Measurements from ENCODE around the gene CCDC152.

The CCDC152 gene

DNA sequence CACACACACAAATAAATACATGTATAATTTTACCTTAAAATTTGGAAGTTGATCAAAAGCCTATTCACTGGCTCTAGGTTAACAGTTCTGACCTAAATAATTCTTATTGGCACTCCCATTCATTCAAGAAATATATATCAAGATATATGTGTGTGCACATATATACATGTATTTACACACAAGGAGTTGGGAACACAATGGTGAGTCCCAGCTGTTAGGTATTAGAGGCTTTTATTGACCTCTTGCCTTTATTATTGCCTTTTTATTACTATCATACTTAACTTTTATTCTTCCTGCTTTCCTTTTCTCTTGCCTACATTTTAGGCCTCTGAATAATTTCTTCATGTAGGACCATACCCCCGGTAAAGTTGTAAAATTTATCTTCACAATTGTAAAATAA is 25.0 kb downstream of the CCDC152 start:
- DNase-seq (ENCODE audit: low read depth): no peak

DNA sequence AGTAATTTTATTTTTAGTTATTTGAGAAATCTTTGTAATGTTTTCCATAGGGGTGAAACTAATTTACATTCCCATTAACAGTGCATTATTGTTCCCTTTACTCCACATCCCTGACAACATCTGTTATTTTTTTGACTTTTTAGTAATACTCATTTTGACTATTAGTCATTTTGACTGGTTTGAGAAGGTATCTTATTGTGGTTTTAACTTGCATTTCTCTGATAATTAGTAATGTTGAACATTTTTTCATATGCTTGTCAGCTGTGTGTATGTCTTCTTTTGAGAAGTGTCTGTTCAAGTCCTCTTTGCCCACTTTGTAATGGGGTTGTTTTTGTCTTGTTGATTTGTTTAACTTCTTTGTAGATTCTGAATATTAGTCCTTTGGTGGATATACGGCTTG is 27.5 kb downstream of the CCDC152 start:
- DNase-seq (ENCODE audit: low read depth): no peak

DNA sequence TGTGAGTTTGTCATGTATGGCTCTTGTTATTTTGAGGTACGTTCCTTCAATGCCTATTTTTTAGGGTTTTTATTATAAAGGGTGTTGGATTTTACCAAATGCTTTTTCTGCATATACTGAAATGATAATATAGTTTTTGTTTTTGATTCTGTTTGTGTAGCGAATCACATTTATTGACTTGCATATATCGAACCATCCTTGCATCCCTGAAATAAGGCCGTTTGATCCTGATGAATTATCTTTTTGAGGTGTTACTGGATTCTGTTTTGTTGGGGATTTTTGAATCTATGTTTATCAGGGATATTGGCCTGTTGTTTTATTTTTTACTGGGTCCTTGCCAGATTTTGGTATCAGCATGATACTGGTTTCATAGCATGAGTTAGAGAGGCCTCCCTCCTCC is 29.1 kb downstream of the CCDC152 start:
- no peak for DNase-seq (ENCODE audit: low read depth)

GRCh38 chr5:42787073-42787472 is 30.5 kb downstream of the CCDC152 start:
- no peak for DNase-seq (ENCODE audit: low read depth)

DNA sequence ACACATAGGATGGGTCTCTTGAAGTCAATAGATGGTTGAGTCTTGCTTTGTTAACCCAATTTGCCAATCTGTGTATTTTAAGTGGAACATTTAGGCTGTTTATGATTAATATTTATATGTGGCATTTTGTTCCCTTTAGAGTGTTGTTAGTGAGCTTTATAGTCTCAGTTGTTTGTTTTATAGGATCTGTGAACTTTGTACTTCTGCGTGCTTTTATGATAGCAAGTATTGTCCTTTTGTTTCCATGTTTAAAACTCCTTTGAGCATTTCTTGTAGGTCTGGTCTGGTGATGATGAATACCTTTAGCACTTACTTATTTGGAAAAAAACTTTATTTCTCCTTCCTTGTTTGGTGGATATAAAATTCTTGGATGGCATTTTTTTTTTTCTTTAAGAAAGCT is 31.2 kb downstream of the CCDC152 start:
- DNase-seq (ENCODE audit: low read depth): no peak

DNA sequence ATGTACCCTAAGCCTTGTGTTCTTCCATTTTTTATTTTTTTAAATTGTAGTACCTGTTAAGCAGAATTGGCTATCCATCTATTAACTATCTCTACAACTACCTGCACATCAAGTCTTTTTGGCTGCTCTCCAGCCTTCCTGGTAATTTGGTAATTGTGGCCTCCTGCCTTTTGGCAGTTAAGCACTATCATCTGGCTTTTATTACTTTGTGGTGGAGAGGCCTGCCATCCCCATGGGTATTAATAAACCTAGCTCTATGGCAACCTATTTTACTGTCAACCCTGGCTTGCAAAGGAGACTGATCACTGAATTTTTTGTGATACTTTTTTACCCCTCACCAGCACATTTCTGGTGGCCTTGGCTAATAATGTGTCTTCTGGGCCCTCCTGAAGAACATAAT is 34.5 kb downstream of the CCDC152 start:
- no peak for DNase-seq (ENCODE audit: low read depth)

- DNase-seq (ENCODE audit: low read depth): no peak
Measured at GRCh38 chr5:42798284-42799240, 41.9 kb downstream of the CCDC152 start.

DNA sequence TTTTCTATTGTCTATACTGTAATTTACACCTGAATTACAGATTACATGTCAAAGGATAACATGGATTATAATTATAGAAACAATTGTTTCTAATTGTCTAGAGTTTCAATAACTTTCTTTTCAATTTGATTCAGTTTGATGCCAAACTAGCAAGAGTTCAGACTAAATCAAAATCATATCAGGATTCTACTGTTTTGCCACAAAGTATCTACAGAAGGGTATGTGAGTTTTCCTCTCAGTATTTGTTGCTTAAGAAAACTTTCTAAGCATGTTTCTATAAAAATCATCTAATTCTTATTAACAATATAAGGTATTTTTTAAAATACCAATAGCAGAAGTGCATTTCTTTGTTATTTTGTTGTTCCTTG is 42.6 kb downstream of the CCDC152 start:
- no peak for DNase-seq (ENCODE audit: low read depth)

- no peak for DNase-seq (ENCODE audit: low read depth)
Measured at GRCh38 chr5:42799668-42800114, 43.1 kb downstream of the CCDC152 start.

DNA sequence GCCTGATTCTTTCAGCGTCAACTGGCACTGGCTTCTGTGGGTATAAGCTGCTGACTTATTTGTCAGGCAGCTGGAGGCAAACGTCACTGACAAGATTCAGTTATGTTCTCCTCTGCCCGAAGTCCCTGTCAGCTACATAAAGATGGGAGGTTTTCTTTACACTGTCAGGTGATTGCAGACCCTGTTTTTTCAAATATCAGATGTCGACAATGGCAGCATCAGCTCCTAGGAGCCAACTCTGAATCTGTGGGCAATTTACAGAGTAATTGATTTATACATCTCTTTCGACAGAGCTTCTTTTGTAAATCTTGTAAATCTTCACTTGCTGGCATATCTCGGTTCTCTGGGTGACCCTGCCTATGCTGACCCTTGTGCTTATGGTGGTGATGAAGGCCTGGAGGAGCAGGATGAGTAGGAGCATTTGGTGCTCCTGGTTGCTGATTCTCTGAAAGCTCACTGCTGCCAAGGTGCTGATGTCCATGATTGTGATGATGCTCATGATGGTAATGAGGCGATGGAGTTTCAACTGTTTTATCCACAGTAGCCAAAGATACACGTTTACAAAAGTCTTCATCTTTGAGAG is 44.2 kb downstream of the CCDC152 start:
- no peak for DNase-seq (ENCODE audit: low read depth)

GRCh38 chr5:42801516-42802166 is 45.0 kb downstream of the CCDC152 start:
- no peak for DNase-seq (ENCODE audit: low read depth)

GRCh38 chr5:42804717-42805339 is 48.2 kb downstream of the CCDC152 start:
- DNase-seq (ENCODE audit: low read depth): no peak

DNA sequence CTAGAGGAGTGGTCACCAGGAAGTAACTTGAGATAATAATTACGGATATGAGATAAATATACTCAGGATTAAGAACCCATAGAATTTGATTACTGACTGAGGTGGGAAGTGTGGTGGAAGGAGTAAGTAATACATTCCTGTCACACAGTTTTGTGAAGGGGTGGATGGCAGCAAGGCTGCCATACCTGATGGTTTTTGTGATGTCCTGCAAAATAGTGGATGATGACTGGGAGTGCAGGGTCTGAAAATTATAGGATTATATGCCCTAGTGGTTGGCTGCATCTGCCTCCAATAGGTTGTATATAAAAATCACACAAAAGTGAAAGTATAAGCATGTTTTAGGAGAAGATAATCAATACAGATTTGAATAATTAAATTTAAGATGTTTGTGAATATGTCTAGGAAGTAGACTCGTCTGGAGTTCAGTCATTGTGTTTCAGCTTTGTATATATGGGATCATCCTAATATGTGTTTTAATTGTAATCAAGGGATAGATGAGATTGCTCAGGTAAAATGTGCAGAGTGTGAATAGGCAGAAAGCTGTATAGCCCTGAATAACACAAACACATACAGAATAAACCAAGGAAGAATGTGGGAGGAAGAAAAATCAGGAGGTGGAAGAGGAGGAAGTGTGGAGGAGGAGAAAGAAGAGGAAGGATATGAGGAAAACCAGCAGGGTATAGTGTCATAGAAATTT is 49.5 kb downstream of the CCDC152 start:
- DNase-seq (ENCODE audit: low read depth): no peak

DNA sequence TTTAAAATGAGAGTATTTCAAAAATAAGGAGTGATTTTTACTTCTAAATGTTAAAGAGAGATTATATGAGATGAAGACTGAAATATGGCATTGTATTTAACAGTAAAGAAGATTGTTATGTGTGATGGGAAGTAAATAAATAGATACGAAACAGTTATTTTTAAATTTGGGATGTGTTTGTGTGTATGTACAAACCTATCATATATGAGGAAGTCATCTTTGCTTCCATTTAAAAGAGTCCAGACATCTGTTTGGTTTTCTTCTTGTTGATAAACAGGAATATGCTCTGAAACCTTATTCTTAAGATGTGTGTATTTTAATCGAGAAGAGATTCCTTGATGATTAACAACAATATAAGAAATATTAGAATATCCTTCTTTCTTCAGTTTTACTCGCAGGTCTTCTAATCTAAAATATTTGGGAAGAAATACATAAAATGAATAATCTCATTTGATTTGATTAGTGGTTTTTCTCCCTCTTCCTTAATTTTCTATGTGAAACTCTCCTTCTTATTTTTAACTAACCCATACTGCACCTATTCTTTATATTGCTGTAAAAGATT is 50.2 kb downstream of the CCDC152 start:
- no peak for DNase-seq (ENCODE audit: low read depth)

DNA sequence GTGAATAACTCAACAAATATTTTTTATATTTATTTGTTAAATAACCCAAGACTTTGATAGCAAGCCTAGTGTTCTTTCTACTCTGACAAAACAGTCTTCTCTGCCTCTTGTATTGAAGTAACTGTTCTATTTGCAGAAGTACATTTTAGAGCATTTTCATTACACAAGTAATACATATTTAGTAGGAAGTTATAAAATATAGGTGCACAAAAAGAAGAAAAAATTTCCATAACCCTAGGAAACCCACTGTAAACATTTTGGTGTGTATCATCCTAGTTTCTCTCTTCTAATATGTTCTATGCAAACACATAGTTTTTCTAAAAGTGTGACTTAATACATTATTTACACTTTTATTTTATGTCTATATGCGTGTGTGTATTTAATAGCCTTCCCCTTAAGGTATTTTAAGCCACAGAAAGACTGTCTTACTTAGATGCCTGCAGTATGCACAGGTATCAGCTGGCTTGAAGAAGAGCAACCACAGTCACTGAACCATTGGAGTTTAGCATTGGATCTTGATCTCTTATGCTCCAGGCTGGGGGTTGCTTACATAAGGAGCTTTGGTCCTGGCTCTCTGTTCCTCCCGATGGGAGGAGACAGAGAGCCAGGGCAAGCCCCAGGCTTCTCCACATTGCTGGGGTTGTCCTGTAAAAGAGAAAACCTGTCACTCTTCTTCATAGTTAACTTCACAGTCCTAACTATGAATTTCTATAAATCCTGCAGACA is 51.3 kb downstream of the CCDC152 start:
- no peak for DNase-seq (ENCODE audit: low read depth)

DNA sequence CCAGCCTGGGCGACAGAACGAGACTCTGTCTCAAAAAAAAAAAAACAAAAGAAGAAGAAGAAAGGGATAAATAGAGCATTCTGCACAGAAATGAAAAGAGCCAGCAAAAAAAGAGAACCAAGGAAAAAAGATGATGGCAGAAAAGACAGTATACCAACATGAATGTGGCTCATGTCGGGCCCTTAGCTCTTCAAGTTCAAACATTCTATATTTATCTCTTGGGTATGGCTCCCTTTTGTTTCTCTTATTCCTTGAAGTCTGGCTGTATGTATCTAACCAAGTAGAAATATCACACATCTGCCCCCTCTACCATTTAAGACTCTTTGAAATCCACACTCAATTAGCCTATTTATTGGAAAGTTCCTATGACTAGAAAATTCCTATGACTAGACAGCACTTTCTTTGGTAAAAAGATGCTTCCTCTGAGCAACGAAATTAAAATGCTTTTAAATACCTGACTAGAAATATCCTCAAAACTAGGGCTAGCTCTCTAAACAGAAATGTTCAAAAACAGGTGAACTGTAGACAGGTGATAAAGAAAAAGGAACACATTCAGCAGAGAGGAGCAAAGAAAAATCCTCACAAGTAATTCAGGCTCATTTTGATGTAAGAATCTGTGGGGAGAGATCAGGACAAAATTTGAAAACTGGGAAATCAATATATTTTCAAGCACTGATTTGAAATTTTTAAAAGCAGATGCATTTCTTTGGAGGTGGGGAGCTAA is 52.4 kb downstream of the CCDC152 start:
- DNase-seq (ENCODE audit: low read depth): no peak

- DNase-seq (ENCODE audit: low read depth): no peak
Measured at GRCh38 chr5:42810834-42811590, 54.4 kb downstream of the CCDC152 start.

GRCh38 chr5:42811591-42812446 is 55.2 kb downstream of the CCDC152 start, which contains the start of gene SELENOP:
SELENOP (minus strand) TSS chr5:42811892; CDS start chr5:42808353, 3,539 bp downstream.
- DNase-seq (ENCODE audit: low read depth): no peak
